Body of pancreas (tissue), 4 donors: ENCODE results near the gene CASKIN2.
A peak's percentile ranks its signal among the peaks of the same experiment; 100 is the strongest.

Experiments
- CTCF ChIP-seq, 7 experiments: fragments of 450-650 bp in 4 of 7; fragments of 200-600 bp in 3 of 7; sonication (generic) in 3 of 7; IDR thresholded peaks; one replicate each; pipeline ENCODE4 v1.5.1; 2016 to 2019; ENCODE audit warnings: antibody characterized with exemption in 7 of 7
- POLR2A ChIP-seq, 3 donors: fragments of 450-650 bp; IDR thresholded peaks; one replicate each; pipeline ENCODE4 v1.6.1; 2016; ENCODE audit warnings: antibody characterized with exemption in 3 of 3, mild to moderate bottlenecking in 2 of 3

- TF ChIP-seq POLR2A (IDR thresholded peaks at IDR 0.05), result no peak
- peak; percentile 96 to 99 (median 99) for TF ChIP-seq CTCF (IDR thresholded peaks at IDR 0.05)
These were observed at the start of gene CASKIN2 for GRCh38 chr17:75515496-75516254.
